UCSD-AML1 (cell line): ENCODE measurements around the gene PRSS21.

Experiments used
- DNase-seq: peaks from one replicate; lab custom pipeline; 2025; ENCODE audit not compliant: unreplicated experiment; lab: John Stamatoyannopoulos, UW

The PRSS21 gene

DNA sequence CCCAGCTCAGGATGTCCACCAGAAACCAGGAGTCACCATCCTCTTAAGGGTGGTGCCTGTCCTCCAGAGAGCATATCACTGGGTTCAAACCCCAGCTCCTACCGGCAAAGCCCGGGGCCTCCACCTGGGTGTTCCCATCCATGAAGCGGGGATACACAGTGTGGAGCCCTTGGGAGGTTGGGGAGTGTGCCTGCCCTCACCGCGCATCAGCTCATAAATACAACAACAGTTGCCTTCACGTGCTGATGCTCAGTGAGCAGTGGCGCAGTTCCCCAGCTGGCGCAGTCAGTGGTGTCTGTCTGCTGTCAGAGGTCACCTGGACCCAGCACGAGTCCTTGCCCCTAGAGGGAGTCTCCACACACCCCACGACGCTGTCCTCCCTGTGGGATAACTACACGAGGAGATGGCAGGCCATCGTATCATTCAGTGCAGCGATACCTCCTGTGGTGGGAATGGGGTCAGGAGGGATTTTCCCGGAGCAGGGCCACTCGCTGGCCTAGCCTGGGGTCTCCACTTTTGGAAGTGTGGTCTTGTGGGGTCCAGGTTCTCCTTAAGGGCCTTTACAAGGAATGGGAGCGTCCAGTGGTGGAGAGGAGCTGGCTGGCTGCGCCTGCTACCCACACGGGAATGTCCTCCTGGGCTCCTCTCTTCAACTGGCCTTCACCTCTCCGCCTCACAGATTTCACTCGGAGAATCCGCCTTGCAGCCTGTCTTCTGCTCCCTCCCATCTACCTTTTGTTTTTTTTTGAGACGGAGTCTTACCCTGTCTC lies 37.7 kb upstream of the PRSS21 start:
- DNase-seq: no peak

DNA sequence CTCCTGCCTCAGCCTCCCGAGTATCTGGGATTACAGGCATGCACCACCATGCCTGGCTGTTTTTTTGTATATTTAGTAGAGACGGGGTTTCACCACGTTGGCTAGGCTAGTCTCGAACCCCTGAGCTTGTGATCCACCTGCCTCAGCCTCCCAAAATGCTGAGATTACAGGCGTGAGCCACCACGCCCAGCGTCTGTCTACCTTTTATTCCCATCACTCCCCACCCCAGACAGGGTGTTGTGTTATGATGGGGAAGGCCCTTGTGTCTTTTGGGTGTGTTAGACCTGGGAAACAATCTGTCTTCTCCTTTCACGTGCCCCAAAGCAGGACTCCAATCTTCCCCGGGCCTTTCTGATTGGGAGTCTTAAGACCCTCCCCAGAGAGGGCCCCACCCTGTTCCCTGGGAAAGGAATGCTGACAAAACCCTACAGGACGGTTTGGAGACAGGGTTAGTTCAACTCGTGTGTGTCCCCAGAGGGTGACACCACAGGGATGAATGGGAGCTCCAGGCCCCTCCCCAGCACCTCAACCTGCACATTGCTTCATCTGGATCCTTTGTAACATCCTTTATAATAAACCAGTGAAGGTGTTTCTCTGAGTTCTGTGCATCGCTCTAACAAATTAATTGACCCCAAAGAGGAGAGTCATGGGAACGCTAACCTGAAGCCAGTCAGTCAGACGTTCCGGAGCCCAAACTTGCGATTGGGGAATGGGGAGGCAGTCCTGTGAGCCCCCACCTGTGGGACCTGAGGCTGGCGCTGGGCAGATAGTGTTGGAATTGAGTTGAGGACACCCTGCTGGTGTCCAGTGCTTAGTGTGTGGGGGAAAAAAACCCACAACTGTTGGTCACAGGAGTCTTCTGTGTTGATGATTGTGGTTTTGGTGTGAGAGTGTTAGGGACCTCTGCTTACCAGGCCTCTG lies 36.8 kb upstream of the PRSS21 start:
- no peak for DNase-seq

DNA sequence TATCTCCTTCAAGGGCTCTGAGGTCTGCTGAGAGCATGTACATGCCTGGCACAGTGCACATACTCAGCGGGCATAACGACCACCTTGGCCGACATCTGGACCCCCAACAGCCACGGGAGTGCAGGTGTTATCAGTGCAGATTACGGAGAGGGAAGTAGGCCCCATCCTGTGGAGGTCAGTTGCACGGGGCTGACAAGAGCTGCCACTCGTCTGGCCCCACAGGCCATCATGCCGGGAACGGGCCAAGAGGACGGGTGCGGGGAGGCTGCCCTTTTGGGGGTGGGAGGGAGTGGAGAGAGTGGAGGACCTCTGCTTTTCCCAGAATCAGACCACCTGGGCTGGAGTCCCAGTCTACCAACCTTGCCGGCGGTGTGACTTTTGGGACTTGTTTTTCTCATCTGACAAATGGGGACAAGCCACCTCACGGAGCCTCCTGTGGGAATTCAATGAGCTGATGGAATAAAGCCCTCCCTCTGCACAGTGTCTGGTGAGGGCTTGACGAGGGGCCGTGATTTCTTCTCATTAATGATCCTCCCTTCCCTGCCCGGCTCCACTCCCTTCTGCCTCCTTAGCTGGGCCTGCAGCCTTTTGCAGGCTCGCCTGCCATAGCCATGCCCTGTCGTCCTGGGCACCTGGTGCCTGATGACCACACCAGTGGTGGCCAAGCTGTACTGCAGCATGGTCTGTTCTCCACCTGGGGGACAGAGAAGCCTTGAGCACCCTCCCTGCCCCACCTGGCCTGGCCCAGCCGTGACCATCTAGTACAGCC lies 34.3 kb upstream of the PRSS21 start:
- DNase-seq: no peak

DNA sequence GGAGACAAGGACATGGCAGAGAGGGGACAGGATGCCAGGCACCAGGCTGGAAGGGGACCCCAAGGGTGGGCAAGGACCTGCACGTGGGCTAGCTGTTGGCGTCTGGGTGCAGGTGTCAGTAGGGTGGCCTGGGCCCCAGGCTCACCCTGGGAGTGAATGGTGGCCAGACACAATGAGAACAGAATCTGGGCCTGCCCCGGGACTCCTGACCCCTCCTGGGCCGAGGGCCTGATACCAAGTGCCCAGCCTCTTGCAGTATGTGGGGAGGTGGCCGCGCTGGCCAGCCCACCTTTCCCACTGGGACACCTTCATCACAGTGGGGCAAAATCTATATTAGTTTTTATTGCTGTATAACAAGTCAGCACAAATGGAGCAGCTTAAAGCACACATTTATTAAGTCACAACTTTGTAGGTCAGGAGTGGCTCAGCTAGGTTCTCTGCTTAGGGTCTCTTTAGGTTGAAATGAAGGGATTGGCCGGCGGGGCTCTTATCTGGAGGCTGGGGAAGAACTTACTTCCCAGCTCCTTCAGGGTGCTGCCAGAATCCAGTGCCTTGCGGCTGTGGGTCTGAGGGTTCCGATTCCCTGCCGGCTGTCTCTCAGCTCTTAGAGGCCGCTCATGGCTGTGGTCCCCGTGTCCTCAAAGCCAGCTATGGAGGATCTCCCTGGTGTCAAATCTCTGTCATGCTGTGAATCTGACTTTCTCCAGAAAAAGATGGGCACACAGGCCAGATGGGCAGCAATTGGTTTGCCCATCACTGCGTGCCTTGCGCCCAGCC lies 33.3 kb upstream of the PRSS21 start:
- DNase-seq: no peak

DNA sequence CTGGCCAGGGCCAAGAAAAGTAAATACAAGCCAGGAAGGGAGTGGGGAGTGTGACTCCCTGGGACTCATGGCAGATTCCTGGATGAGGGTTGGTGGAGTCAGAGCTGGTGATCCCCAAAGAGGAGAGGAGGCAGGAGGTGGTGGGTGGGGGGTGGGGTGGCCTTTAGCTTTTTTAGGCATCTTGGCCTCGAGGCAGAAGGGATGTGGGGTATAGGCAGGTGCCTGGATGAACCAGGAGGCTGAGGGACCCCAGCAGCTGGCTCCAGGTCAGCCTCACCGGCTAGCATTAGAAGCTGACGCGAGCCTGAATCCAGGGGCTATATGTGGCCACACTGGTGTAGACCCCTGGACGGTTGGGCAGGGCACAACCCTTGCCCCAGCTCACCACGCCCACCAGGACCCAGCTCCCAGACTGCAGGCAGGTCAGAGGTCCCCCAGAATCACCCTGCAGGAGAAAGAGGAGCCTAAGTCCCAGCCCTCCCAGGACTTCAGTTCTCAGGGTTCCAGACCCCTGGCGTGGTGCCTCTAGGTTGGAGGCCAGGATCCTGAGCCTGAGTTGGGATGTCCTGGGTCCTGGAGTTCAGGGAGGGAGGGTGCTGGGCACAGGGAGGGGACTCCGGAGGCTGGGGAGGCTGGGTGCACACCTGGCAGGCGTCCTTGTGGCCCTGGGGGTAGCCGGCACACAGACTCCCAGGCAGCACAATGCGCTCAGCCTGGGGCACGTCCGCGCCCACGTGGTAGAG lies 32.5 kb upstream of the PRSS21 start:
- DNase-seq: no peak

DNA sequence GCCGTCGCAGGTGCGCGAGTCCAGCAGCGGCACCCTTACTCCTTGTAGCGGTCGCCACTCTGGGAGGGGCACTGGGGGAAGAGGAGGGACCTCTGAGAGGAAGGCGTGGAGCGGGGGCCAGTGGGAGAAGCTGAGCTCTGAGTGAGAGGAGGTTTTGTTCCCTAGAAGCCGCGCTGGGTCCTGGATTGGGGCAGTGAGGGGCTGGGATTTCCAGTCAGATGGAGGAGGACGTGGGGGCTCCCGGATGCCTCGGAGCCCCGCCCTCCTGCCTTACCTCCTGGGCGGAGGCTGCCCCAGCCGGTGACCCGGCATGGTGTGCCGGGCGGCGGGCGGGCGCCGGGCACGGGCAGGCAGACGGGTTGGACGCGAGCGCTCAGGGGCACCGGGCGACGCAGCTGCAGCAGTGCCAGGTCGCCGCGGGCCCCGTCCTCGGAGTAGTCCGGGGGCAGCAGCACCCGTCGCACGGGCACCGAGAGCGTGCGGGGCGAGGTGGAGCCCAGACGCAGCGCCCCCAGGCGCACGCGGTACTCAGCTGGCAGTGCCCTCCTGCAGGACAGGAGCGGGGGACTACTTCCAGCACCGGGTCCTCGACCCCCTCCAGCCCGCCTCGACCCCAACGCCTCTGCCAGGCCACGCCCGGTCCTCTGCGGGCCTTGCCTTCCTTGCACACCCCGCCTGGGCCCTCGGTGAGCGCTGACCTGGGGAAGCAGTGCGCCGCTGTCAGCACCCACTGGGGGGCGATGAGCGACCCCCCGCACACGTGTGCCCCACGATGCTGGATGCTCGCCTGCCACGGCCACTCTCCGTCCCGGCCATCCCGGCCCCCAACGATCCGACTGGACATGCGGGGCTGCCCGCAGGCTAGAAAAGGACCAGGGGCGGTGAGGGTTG lies 31.7 kb upstream of the PRSS21 start:
- DNase-seq: no peak

DNA sequence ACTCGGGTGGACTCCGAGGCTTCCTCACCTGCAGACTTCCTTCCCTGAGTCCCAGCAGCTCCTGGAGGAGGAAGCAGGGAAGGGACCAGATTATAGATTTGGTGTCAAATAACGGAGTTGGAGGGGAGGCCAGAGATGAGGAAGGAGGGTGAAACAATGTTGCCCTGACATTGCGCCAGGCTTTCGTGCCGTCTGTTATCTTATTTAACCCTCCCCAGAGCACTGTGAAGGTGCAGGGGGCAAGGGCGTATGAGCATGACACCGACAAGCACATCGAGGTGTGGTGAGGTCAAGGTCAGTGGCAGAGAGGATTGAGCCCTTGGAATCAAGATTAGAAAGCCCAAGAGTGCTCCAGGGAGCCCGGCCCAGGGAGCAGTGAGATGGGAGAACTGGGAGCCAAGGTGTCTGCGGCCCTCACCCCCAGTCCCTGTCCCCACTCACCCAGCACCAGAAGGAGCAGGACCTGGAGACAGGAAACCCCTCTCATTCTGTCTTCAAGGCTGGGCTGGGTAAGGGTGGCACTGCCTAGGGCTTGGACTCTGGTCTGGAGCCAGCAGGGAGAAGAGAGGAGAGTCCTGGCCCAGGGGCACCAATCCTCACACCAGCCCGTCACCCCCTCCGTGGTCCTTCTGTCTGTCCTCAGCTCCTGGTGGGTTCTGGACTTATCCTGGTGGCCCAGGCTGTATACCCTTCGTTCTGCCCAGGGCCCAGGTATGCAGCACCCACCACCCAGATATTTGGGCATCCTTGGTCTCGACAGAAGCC lies 30.8 kb upstream of the PRSS21 start:
- no peak for DNase-seq

DNA sequence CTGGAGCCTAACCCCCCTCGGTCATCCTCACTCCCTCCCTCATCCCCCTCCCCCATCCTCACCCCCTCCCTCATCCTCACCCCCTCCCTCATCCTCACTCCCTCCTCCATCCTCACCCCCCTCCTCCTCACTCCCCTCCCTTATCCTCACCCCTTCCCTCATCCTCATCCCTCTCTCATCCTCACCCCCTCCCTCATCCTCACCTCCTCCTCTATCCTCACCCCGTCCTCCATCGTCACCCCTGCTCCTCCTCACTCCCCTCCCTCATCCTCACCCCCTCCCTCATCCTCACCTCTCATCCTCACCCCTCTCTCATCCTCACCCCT lies 30.2 kb upstream of the PRSS21 start:
- DNase-seq: no peak

DNA sequence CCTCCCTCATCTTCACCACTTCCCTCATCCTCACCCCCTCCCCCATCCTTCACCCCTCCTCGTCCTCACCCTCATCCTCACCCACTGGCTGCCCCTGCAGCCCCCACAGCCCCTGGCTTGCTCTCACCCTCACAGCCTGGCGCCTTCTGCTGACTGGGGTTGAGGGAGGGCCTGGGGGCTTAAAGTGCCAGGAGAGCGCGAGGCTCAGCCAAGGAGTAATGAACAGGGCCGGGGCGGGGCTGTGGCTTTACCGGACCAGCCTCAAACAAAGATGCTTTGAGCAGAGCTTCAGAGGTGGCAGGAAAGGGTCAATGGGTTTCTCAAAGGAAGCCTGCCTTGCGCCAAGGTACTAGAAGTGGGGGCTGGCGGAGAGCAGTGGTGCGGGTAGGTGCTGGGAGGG lies 29.6 kb upstream of the PRSS21 start, which contains the start of gene PRSS33:
TSS of gene PRSS33 (minus strand) at position 155 of the 400 bp plus-strand sequence. CDS start 1,013 bp downstream, outside the sequence.
- DNase-seq: no peak

DNA sequence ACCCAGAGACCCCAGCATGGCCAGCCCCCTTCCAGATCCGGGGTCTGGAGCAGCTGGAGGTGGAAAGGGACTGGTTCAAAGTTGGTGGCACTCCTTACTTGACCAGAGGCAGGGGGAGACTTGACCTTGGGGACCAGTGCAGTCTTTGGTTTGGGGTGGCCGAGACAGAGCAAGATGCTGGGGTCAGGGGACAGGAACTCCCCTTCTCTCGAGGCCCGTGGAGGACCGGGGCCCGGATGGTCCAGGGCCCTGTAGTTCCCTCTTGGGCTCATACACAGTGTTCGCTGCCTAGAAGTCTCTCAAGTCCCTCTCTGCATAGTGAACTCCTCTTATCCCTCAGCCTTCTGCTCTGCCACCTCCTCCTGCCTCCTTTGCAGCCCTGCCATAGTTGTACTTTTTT lies 29.1 kb upstream of the PRSS21 start:
- no peak for DNase-seq

DNA sequence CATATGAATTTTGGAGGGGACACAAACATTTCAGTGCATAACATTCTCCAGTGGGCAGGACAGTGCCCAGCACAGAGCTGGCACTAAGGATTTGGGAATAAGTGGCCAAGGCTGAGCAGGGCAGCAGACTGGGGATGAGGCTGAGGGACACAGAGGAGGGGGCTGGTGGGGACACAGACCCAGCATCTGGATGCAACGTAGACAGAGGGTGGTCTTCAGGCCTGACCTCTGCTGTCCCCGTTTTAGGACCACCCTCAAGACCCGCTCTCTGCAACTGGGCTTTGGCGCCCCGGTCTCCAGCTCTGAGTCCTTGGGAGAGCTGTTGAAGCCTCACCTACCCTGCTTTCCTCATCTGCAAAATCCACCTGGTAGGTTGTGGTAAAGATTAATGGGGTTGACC lies 26.4 kb upstream of the PRSS21 start:
- DNase-seq: no peak

DNA sequence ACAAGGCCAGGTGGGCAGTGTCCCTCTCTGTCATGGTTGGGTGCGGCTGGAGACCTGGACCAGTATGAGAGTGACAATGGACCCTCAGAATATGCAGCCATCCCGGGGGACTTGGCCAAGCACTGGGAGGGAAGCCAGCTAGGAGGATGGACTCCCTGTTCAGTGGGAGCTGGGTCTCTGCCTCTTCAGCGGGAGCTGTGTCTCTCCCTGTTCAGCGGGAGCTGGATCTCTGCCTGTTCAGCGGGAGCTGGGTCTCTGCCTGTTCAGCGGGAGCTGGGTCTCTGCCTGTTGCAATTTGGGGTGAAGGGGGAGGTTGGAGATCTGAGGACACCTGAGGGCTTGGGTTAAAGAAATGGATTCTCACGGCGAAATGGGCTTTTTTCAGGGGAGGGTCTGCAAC lies 25.9 kb upstream of the PRSS21 start:
- no peak for DNase-seq

DNA sequence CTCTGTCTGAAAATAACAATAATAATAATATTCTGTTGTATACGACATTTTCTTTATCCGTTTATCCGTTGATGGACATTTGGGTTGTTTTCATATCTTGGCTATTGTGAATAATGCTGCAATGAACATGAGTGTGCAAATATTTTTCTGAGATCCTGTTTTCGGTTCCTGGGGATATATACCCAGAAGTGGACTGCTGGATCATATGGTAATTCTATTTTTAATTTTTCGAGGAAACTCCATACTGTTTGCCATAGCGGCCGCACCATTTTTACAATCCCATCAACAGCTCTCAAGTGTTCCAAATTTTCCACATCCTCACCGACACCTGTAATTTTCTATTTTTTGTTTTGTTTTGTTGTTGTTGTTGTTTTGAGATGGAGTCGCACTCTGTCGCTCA lies 24.1 kb upstream of the PRSS21 start:
- DNase-seq: no peak

DNA sequence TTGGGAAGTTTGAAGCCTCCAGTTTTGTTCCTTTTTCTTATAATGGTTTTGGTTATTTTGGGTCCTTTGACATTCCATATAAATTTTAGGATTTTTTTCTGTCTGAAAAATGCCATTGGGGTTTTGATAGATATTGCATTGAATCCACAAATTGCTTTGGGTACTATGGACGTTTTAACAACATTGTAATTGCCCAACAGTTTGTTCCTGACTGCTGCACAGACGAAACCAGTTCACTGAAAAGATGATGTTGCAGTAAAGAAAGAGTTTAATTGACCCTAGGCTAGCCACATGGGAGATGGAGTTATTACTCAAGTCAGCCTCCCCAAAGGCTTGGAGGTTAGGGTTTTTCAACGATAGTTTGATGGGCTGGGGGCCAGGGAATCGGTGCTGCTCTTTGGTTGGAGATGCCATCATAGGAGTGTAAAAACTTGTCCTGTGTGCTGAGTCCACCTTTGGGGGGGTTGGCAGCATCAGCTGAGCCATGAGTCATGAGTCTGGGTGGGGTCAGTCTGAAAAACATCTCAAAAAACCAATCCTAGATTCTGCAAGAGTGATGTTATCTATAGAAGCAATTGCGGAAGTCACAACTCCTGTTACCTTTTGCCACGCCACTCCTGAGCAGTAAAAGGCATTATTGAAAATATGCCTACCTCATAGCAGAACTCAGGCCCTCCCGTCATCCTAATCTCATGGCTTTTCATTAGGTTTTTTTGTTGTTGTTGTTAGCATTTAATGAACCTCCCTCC lies 21.5 kb upstream of the PRSS21 start:
- DNase-seq: no peak

DNA sequence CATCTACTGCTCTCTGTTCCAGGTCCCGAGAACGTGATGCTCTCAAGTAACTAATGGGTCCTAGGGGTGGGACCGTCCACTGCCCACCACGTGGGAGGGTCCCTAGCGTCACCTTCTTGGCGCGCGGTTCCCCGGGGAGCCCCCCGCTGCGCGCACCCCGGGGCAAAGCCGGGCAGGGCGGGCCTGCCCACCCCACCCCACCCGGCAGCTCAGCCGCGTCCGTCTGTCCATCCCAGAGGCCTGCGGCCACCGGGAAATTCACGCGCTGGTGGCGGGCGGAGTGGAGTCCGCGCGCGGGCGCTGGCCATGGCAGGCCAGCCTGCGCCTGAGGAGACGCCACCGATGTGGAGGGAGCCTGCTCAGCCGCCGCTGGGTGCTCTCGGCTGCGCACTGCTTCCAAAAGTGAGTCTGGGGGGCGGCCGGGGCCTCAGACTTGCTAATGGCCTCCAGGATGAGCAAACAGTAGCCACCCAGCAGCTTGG lies 18.3 kb upstream of the PRSS21 start:
- DNase-seq: no peak

DNA sequence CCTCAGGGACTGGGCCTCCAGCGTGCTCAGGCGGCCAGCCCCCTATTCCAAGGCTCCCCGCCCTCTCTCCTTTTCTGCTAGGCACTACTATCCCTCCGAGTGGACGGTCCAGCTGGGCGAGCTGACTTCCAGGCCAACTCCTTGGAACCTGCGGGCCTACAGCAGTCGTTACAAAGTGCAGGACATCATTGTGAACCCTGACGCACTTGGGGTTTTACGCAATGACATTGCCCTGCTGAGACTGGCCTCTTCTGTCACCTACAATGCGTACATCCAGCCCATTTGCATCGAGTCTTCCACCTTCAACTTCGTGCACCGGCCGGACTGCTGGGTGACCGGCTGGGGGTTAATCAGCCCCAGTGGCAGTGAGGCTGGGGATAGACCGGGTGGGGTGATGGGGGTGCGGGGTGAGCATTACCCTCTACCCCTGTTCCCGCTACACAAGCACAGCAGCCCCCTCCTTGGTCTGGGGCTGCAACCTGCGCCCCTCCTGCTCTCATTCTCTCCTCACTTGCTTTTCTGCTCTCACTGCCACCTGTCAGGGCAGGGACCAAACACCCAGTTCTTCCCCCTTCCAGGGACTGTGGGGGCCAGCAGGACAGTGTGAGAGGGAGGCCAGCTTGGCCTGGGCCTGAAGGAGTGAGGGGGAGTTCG lies 17.7 kb upstream of the PRSS21 start:
- DNase-seq: no peak

DNA sequence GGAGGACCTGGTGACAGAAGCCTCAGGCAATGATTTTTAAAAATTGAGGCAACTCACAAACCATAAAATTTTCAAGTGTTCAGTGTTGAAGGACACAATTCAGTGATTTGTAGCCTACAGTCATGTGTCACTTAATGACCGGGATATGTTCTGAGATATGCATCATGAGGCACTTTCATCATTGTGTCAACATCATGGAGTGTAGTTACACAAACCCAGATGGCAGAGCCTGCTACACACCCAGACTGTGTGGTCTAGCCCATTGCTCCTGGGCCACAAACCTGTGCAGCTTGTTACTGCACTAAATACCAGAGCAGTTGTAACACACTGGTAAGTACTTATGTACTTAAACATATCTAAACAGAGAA lies 17.2 kb upstream of the PRSS21 start:
- no peak for DNase-seq
